Left lobe of liver (tissue), 2 donors: ENCODE data around the gene RBM20. TPM values are rescaled to one million over a fixed set of nuclear protein-coding genes. Genes with fewer than 3 reads are reported as not detected.
"Not testable (repeated sequence)": the region's sequence is repeated elsewhere in the genome, so short reads cannot be mapped to it uniquely, and the experiment has no call there.

Experiments
- ATAC-seq: fragments of 200-7000 bp; cut with Tn5 transposase; one replicate; pipeline ENCODE4 v1.9.1; 2020; ENCODE audit warnings: mild to moderate bottlenecking, moderate library complexity
- DNase-seq: peaks from one replicate; pipeline ENCODE4 v3.0.0-alpha.2; 2020; ENCODE audit warnings: low spot score
- total RNA-seq: library from RNA; stranded (reverse); gene quantifications from one replicate; pipeline ENCODE4 v1.2.1, GENCODE V29; 2021
- donor health status: DM: no; HTN: no; CAD: no; lungs with moderate emphysema.
- donor health status: DM: no; HTN: yes; CAD: no.

RBM20 gene
- total RNA-seq, 1 donor from 2014 or later = 0.33 TPM

GRCh38 chr10:110700947-110701616, 56.9 kb downstream of the RBM20 start:
- no peak for DNase-seq

GRCh38 chr10:110701617-110701971, 57.5 kb downstream of the RBM20 start:
- no peak for DNase-seq
- no peak for ATAC-seq

More at GRCh38 chr10:110700947-110701616, 56.9 kb downstream of the RBM20 start:
- no peak for ATAC-seq

- ATAC-seq = no peak
- no peak for DNase-seq
These were observed 59.9 kb downstream of the RBM20 start for GRCh38 chr10:110704070-110704469.

- DNase-seq (no peak), ATAC-seq (no peak)
These were observed 60.9 kb downstream of the RBM20 start for GRCh38 chr10:110704906-110705476.

GRCh38 chr10:110705596-110705995, 61.5 kb downstream of the RBM20 start:
- not testable (repeated sequence) for ATAC-seq, DNase-seq

GRCh38 chr10:110706690-110707098, 62.6 kb downstream of the RBM20 start:
- no peak for DNase-seq
- ATAC-seq = no peak

GRCh38 chr10:110708776-110709443, 64.8 kb downstream of the RBM20 start:
- DNase-seq = peak; percentile 89
- peak; percentile 93 for ATAC-seq

GRCh38 chr10:110709444-110709828, 65.3 kb downstream of the RBM20 start:
- no peak for ATAC-seq
- no peak for DNase-seq

- ATAC-seq (peak; percentile 19), DNase-seq (no peak)
These were observed 65.9 kb downstream of the RBM20 start for GRCh38 chr10:110709964-110710587.

- DNase-seq (peak; percentile 57), ATAC-seq (peak; percentile 41)
These were observed 66.5 kb downstream of the RBM20 start for GRCh38 chr10:110710621-110711020.

GRCh38 chr10:110711382-110711781, 67.2 kb downstream of the RBM20 start:
- no peak for DNase-seq
- ATAC-seq = no peak

GRCh38 chr10:110714356-110714755, 70.2 kb downstream of the RBM20 start:
- no peak for ATAC-seq

GRCh38 chr10:110717781-110718589, 73.8 kb downstream of the RBM20 start:
- ATAC-seq = peak; percentile 50
- DNase-seq = no peak

More at GRCh38 chr10:110714356-110714755, 70.2 kb downstream of the RBM20 start:
- DNase-seq = no peak

GRCh38 chr10:110721406-110722038, 77.4 kb downstream of the RBM20 start:
- ATAC-seq (no peak), DNase-seq (no peak)

- no peak for DNase-seq
- no peak for ATAC-seq
These were observed 79.2 kb downstream of the RBM20 start for GRCh38 chr10:110723224-110723891.

- DNase-seq (no peak), ATAC-seq (no peak)
These were observed 80.2 kb downstream of the RBM20 start for GRCh38 chr10:110724116-110724921.

GRCh38 chr10:110724937-110725336, 80.8 kb downstream of the RBM20 start:
- peak; percentile 76 for ATAC-seq
- no peak for DNase-seq

- DNase-seq (peak; percentile 78), ATAC-seq (peak; percentile 81)
These were observed 81.9 kb downstream of the RBM20 start for GRCh38 chr10:110725801-110726630.
